ENCODE results near the gene FHOD3.

The FHOD3 gene

GRCh38 chr18:36493349-36494159 lies 196.0 kb downstream of the FHOD3 start:
- CTCF ChIA-PET = no interaction called here

GRCh38 chr18:36494160-36494437 lies 196.6 kb downstream of the FHOD3 start:
- Mint-ChIP-seq H3K4me1 (peaks cover 8% of the 10 kb centered on the region), H3K27me3 (no peaks in the 10 kb centered on the region), H3K36me3 (no peaks in the 10 kb centered on the region), H3K4me3 (no peak overlapping the region), H3K9me3 (no peaks in the 10 kb centered on the region), H3K27ac (no peak overlapping the region)
- CTCF ChIA-PET = no interaction called here
- DNase-seq = no peak

More at GRCh38 chr18:36493349-36494159, 196.0 kb downstream of the FHOD3 start:
- H3K4me1 Mint-ChIP-seq = peaks cover 8% of the 10 kb centered on the region
- no peak for DNase-seq
- no peaks in the 10 kb centered on the region for H3K9me3 Mint-ChIP-seq
- H3K27me3 Mint-ChIP-seq = no peaks in the 10 kb centered on the region
- no peaks in the 10 kb centered on the region for H3K36me3 Mint-ChIP-seq
- H3K4me3 Mint-ChIP-seq = no peak overlapping the region
- H3K27ac Mint-ChIP-seq = no peak overlapping the region

GRCh38 chr18:36496022-36496421 lies 198.5 kb downstream of the FHOD3 start:
- Mint-ChIP-seq H3K4me3 (no peak overlapping the region), H3K27ac (no peak overlapping the region), H3K9me3 (no peaks in the 10 kb centered on the region), H3K4me1 (peaks cover 8% of the 10 kb centered on the region), H3K36me3 (no peaks in the 10 kb centered on the region), H3K27me3 (peaks cover 6% of the 10 kb centered on the region)
- CTCF ChIA-PET = no interaction called here
- peak; percentile 30 for DNase-seq

- H3K4me1 Mint-ChIP-seq = peaks cover 8% of the 10 kb centered on the region
- no peak for DNase-seq
- H3K27me3 Mint-ChIP-seq = peaks cover 6% of the 10 kb centered on the region
- no peaks in the 10 kb centered on the region for H3K9me3 Mint-ChIP-seq
- no peak overlapping the region for H3K4me3 Mint-ChIP-seq
- CTCF ChIA-PET = no interaction called here
- H3K36me3 Mint-ChIP-seq = no peaks in the 10 kb centered on the region
- no peak overlapping the region for H3K27ac Mint-ChIP-seq
Measured at GRCh38 chr18:36499938-36500337, 202.4 kb downstream of the FHOD3 start.

- H3K9me3 Mint-ChIP-seq = no peaks in the 10 kb centered on the region
- no peak overlapping the region for H3K27ac Mint-ChIP-seq
- peaks cover 2% of the 10 kb centered on the region for H3K4me1 Mint-ChIP-seq
- CTCF ChIA-PET = no interaction called here
- DNase-seq = no peak
- H3K4me3 Mint-ChIP-seq = no peak overlapping the region
- H3K27me3 Mint-ChIP-seq = peaks cover 6% of the 10 kb centered on the region
- no peaks in the 10 kb centered on the region for H3K36me3 Mint-ChIP-seq
Measured at GRCh38 chr18:36501100-36501499, 203.6 kb downstream of the FHOD3 start.

- Mint-ChIP-seq H3K27ac (no peak overlapping the region), H3K9me3 (no peaks in the 10 kb centered on the region), H3K27me3 (peaks cover 6% of the 10 kb centered on the region), H3K4me1 (no peaks in the 10 kb centered on the region), H3K36me3 (no peaks in the 10 kb centered on the region), H3K4me3 (no peak overlapping the region)
- CTCF ChIA-PET = no interaction called here
- no peak for DNase-seq
Measured at GRCh38 chr18:36503477-36503876, 206.0 kb downstream of the FHOD3 start.

- Mint-ChIP-seq H3K27ac (no peak overlapping the region), H3K27me3 (peaks cover 4% of the 10 kb centered on the region), H3K4me1 (no peaks in the 10 kb centered on the region), H3K4me3 (no peak overlapping the region), H3K36me3 (no peaks in the 10 kb centered on the region), H3K9me3 (no peaks in the 10 kb centered on the region)
- DNase-seq = no peak
- CTCF ChIA-PET = no interaction called here
Measured at GRCh38 chr18:36504928-36505327, 207.4 kb downstream of the FHOD3 start.

- Mint-ChIP-seq H3K4me3 (no peak overlapping the region), H3K27me3 (no peaks in the 10 kb centered on the region), H3K27ac (no peak overlapping the region), H3K9me3 (no peaks in the 10 kb centered on the region), H3K36me3 (no peaks in the 10 kb centered on the region), H3K4me1 (no peaks in the 10 kb centered on the region)
- CTCF ChIA-PET = no interaction called here
- no peak for DNase-seq
Measured at GRCh38 chr18:36505665-36506064, 208.2 kb downstream of the FHOD3 start.

- Mint-ChIP-seq H3K36me3 (no peaks in the 10 kb centered on the region), H3K27ac (no peak overlapping the region), H3K9me3 (no peaks in the 10 kb centered on the region), H3K4me3 (no peak overlapping the region), H3K27me3 (no peaks in the 10 kb centered on the region), H3K4me1 (no peaks in the 10 kb centered on the region)
- no peak for DNase-seq
- CTCF ChIA-PET = interaction anchor here (0.7 kb wide), 1 partner anchor 22 kb away, joined by 3 read pairs; no protein-coding TSS in a partner anchor
Measured at GRCh38 chr18:36509646-36510197, 212.2 kb downstream of the FHOD3 start.

- CTCF ChIA-PET = no interaction called here
- H3K36me3 Mint-ChIP-seq = no peaks in the 10 kb centered on the region
- no peak overlapping the region for H3K27ac Mint-ChIP-seq
- H3K27me3 Mint-ChIP-seq = peaks cover 7% of the 10 kb centered on the region
- no peak overlapping the region for H3K4me3 Mint-ChIP-seq
- no peaks in the 10 kb centered on the region for H3K4me1 Mint-ChIP-seq
- H3K9me3 Mint-ChIP-seq = no peaks in the 10 kb centered on the region
- DNase-seq = no peak
Measured at GRCh38 chr18:36511791-36512352, 214.4 kb downstream of the FHOD3 start.

GRCh38 chr18:36513556-36513955 lies 216.0 kb downstream of the FHOD3 start:
- no peaks in the 10 kb centered on the region for H3K9me3 Mint-ChIP-seq
- CTCF ChIA-PET = no interaction called here
- H3K4me3 Mint-ChIP-seq = no peak overlapping the region
- no peak overlapping the region for H3K27ac Mint-ChIP-seq
- H3K36me3 Mint-ChIP-seq = no peaks in the 10 kb centered on the region
- H3K4me1 Mint-ChIP-seq = no peaks in the 10 kb centered on the region
- peaks cover 7% of the 10 kb centered on the region for H3K27me3 Mint-ChIP-seq
- no peak for DNase-seq

GRCh38 chr18:36514778-36515177 lies 217.3 kb downstream of the FHOD3 start:
- CTCF ChIA-PET = no interaction called here
- no peak overlapping the region for H3K4me3 Mint-ChIP-seq
- peaks cover 11% of the 10 kb centered on the region for H3K27me3 Mint-ChIP-seq
- no peaks in the 10 kb centered on the region for H3K36me3 Mint-ChIP-seq
- H3K9me3 Mint-ChIP-seq = no peaks in the 10 kb centered on the region
- no peak for DNase-seq
- no peaks in the 10 kb centered on the region for H3K4me1 Mint-ChIP-seq
- H3K27ac Mint-ChIP-seq = no peak overlapping the region

- Mint-ChIP-seq H3K4me3 (no peak overlapping the region), H3K36me3 (no peaks in the 10 kb centered on the region), H3K27me3 (peaks cover 11% of the 10 kb centered on the region), H3K4me1 (no peaks in the 10 kb centered on the region), H3K27ac (no peak overlapping the region), H3K9me3 (no peaks in the 10 kb centered on the region)
- DNase-seq = no peak
- CTCF ChIA-PET = no interaction called here
Measured at GRCh38 chr18:36516258-36516657, 218.7 kb downstream of the FHOD3 start.

- Mint-ChIP-seq H3K36me3 (no peaks in the 10 kb centered on the region), H3K9me3 (no peaks in the 10 kb centered on the region), H3K27me3 (peaks cover 11% of the 10 kb centered on the region), H3K27ac (no peak overlapping the region), H3K4me3 (no peak overlapping the region), H3K4me1 (no peaks in the 10 kb centered on the region)
- no peak for DNase-seq
- CTCF ChIA-PET = no interaction called here
Measured at GRCh38 chr18:36516726-36517125, 219.2 kb downstream of the FHOD3 start.

GRCh38 chr18:36518839-36519238 lies 221.3 kb downstream of the FHOD3 start:
- H3K4me3 Mint-ChIP-seq = no peak overlapping the region
- no peaks in the 10 kb centered on the region for H3K36me3 Mint-ChIP-seq
- no peak for DNase-seq
- CTCF ChIA-PET = no interaction called here
- H3K9me3 Mint-ChIP-seq = no peaks in the 10 kb centered on the region
- H3K27me3 Mint-ChIP-seq = peaks cover 11% of the 10 kb centered on the region
- no peaks in the 10 kb centered on the region for H3K4me1 Mint-ChIP-seq
- H3K27ac Mint-ChIP-seq = no peak overlapping the region
